Retinal pigment epithelial cell (primary cell): Measurements from ENCODE around the gene METAP2.

Experiments
- DNase-seq: peaks from one replicate; pipeline ENCODE4 v3.0.0-alpha.2; 2010; ENCODE audit warnings: low read depth
- H3K4me3 ChIP-seq: 2 replicates; pipeline ENCODE4 v1.5.1; 2011; ENCODE audit warnings: mild to moderate bottlenecking, low read length, control low read depth, moderate library complexity
- TF ChIP-seq, protein P1 (sequence below): conservative IDR thresholded peaks from 2 replicates; pipeline ENCODE4 v1.5.1; 2011; ENCODE audit warnings: low read depth, low read length, control low read depth, inconsistent platforms

The METAP2 gene

GRCh38 chr12:95499772-95500171, 25.8 kb downstream of the METAP2 start:
- no peak overlapping the region for H3K4me3 ChIP-seq
- TF ChIP-seq, protein P1, sequence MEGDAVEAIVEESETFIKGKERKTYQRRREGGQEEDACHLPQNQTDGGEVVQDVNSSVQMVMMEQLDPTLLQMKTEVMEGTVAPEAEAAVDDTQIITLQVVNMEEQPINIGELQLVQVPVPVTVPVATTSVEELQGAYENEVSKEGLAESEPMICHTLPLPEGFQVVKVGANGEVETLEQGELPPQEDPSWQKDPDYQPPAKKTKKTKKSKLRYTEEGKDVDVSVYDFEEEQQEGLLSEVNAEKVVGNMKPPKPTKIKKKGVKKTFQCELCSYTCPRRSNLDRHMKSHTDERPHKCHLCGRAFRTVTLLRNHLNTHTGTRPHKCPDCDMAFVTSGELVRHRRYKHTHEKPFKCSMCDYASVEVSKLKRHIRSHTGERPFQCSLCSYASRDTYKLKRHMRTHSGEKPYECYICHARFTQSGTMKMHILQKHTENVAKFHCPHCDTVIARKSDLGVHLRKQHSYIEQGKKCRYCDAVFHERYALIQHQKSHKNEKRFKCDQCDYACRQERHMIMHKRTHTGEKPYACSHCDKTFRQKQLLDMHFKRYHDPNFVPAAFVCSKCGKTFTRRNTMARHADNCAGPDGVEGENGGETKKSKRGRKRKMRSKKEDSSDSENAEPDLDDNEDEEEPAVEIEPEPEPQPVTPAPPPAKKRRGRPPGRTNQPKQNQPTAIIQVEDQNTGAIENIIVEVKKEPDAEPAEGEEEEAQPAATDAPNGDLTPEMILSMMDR, result no peak
- no peak for DNase-seq

DNA sequence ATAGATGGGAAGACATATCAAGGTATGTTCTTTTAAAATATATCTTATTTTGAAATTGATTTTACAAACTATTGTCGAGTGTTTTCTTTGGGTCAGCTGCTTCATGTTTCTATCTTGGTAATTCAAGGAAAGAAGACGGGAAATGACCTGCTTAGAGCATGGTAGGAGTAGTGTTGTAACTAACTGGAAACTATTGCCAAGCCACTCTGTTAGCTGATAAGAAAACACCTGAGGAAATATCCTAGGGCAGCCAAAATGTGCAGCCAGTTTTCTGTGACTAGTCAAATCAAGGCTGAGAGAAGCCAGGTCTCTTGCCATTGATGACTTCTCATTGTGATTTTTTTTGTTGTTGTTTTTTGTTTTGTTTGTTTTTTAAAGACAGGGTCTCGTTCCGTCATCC, 30.2 kb downstream of the METAP2 start:
- TF ChIP-seq, protein P1, result no peak
- no peak for DNase-seq
- no peak overlapping the region for H3K4me3 ChIP-seq

GRCh38 chr12:95505039-95505438, 31.1 kb downstream of the METAP2 start:
- TF ChIP-seq, protein P1, result no peak
- no peak overlapping the region for H3K4me3 ChIP-seq
- no peak for DNase-seq

- no peak for DNase-seq
- TF ChIP-seq, protein P1, result no peak
- H3K4me3 ChIP-seq, result no peak overlapping the region
These were observed 33.0 kb downstream of the METAP2 start for GRCh38 chr12:95506707-95507523.

- no peak overlapping the region for H3K4me3 ChIP-seq
- DNase-seq, result no peak
- TF ChIP-seq, protein P1, result no peak
These were observed 35.3 kb downstream of the METAP2 start for GRCh38 chr12:95509300-95509699.

- TF ChIP-seq, protein P1, result no peak
- no peak overlapping the region for H3K4me3 ChIP-seq
- DNase-seq, result no peak
These were observed 38.0 kb downstream of the METAP2 start for GRCh38 chr12:95511977-95512376.

GRCh38 chr12:95513599-95513998, 39.6 kb downstream of the METAP2 start:
- TF ChIP-seq, protein P1, result no peak
- DNase-seq, result no peak
- H3K4me3 ChIP-seq, result no peak overlapping the region
